Breast epithelium (tissue), 3 donors: ENCODE measurements around the gene IREB2.

Source experiments
- CTCF ChIP-seq, 3 donors: fragments of 450-650 bp; IDR thresholded peaks; one replicate each; pipeline ENCODE4 v1.5.1; 2016 to 2017; ENCODE audit warnings: antibody characterized with exemption in 3 of 3, mild to moderate bottlenecking in 3 of 3, moderate library complexity in 3 of 3
- POLR2A ChIP-seq: fragments of 450-650 bp; IDR thresholded peaks from one replicate; pipeline ENCODE4 v1.6.1; 2016; ENCODE audit warnings: antibody characterized with exemption, mild to moderate bottlenecking, moderate library complexity
- POLR2AphosphoS5 ChIP-seq, 3 donors: sonication (generic); formaldehyde crosslinking; IDR thresholded peaks; one replicate each; pipeline ENCODE4 v1.6.1; 2017; ENCODE audit warnings: antibody characterized with exemption in 3 of 3

DNA sequence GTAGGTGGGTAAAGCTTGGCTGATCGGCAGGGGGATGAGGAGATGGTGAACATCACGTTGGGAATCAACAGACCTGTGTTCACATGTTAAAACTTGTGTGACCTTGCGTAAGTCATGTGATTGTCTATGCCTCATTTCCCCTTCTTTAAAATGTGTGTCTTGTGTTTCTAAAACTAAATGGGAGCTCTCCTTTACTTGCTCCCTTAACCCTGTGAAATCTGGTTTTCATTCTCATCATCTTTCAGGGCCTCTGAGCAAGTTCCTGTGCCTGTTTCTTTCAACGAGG is 29.7 kb upstream of the IREB2 start:
- no peak for TF ChIP-seq CTCF (IDR thresholded peaks at IDR 0.05)
- no peak for TF ChIP-seq POLR2A
- no peak for TF ChIP-seq POLR2AphosphoS5 (IDR thresholded peaks at IDR 0.05)
